ENCODE data around the gene DBH. TPM values are rescaled to one million over a fixed set of nuclear protein-coding genes. Genes with fewer than 3 reads are reported as not detected.

The DBH gene
- total RNA-seq, 4 donors from 2014 or later = 0.19 TPM; not detected in 3

GRCh38 chr9:133608382-133608781, 27.8 kb upstream of the DBH start:
- ATAC-seq (ENCODE audit: low FRiP score) (no peak), DNase-seq (ENCODE audit: low spot score) (no peak)
- TF ChIP-seq CTCF (IDR thresholded peaks at IDR 0.05) = no peak

- no peak for TF ChIP-seq CTCF (IDR thresholded peaks at IDR 0.05)
- no peak for ATAC-seq (ENCODE audit: low FRiP score)
- DNase-seq (ENCODE audit: low spot score) = no peak
These were observed 27.3 kb upstream of the DBH start for GRCh38 chr9:133608889-133609288.

- no peak for ATAC-seq (ENCODE audit: low FRiP score)
- no peak for TF ChIP-seq CTCF (IDR thresholded peaks at IDR 0.05)
- DNase-seq (ENCODE audit: low spot score) = no peak
These were observed 26.7 kb upstream of the DBH start, which contains the start of gene FAM163B for GRCh38 chr9:133609311-133610098. FAM163B (minus strand) TSS chr9:133609389; CDS start chr9:133580223, 29,166 bp downstream.

GRCh38 chr9:133610845-133611244, 25.3 kb upstream of the DBH start:
- ATAC-seq (ENCODE audit: low FRiP score) = no peak
- no peak for TF ChIP-seq CTCF (IDR thresholded peaks at IDR 0.05)

GRCh38 chr9:133612051-133612450, 24.1 kb upstream of the DBH start:
- no peak for DNase-seq (ENCODE audit: low spot score)
- TF ChIP-seq CTCF (IDR thresholded peaks at IDR 0.05) = no peak
- ATAC-seq (ENCODE audit: low FRiP score) = no peak

More at GRCh38 chr9:133610845-133611244, 25.3 kb upstream of the DBH start:
- DNase-seq (ENCODE audit: low spot score) = no peak

GRCh38 chr9:133612816-133613215, 23.3 kb upstream of the DBH start:
- DNase-seq (ENCODE audit: low spot score) = no peak
- no peak for ATAC-seq (ENCODE audit: low FRiP score)
- TF ChIP-seq CTCF (IDR thresholded peaks at IDR 0.05) = no peak

GRCh38 chr9:133613432-133613831, 22.7 kb upstream of the DBH start:
- DNase-seq (ENCODE audit: low spot score) = no peak
- TF ChIP-seq CTCF (IDR thresholded peaks at IDR 0.05) = no peak
- no peak for ATAC-seq (ENCODE audit: low FRiP score)

Data from omental fat pad (tissue), 4 donors.